GM19438 (cell line): ENCODE data around the gene CEP131.

Experiments used
- ATAC-seq: cut with Tn5 transposase; IDR thresholded peaks from one replicate; pipeline ENCODE4 v1.9.1; 2021; ENCODE audit warnings: low read depth; ENCODE audit not compliant: unreplicated experiment

Gene CEP131

GRCh38 chr17:81171941-81172340, 50.8 kb downstream of the CEP131 start:
- ATAC-seq: no peak

DNA sequence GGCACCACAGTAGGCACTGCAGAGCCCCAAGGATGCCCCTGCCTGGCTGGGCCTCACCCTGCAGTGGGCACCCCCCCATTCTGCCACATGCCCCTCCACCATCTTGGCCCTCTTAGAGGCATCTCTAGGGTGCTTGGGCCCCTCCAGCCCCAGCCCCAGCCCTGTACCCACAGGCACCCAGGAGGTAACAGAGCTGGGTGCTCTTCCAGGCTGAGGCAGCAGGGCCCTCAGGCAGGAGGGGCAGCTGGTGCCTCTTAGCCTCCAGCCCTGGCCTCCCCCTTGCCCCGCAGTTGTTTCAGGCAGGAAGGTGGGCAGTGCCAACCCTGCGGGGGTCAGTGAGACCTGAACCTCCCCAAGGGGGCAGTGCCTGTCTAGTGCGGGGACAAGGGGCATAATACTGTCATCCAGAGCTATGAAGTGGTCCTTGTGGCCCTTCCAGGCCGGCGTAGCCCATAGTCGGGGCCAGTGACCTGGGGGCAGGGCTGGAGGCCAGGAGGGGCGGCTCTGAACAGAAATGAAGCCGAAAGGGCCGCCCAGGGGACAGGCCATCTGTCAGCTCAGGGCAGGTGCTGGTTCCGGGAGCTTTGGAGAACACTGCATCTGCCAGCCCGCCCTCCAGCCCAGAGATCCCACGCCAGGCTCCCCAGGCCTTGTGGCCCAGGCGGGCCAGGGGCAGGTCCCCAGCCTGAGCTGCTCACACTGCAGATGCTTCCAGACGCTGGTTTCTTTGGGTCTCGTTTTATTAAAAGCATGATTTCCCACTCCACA, 51.9 kb downstream of the CEP131 start:
- no peak for ATAC-seq

- no peak for ATAC-seq
Observed at GRCh38 chr17:81169870-81170309, 52.9 kb downstream of the CEP131 start.

DNA sequence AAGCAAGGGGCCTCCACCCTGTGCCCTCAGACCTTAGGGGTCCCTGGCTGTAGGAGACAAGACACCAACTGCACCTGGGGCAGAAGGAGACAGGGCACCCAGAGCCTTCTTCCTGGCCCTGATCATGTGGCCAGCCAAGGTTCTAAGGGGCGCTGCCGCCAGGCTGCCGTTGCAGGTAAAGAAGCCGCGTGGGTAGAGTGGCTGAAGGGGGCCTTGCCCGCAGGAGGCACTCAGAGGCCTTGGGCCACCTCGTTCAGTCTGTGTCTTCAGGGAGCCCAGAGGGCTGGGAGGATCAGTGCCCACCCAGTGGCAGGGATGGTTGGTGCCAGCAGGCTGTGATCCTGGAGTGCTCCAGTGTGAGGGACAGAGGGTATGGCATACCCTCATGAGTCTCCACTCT, 55.1 kb downstream of the CEP131 start:
- ATAC-seq: no peak

- ATAC-seq: no peak
Observed at GRCh38 chr17:81167194-81167524, 55.6 kb downstream of the CEP131 start.

GRCh38 chr17:81166033-81166492, 56.7 kb downstream of the CEP131 start, which contains the start of gene AATK:
Gene AATK, minus strand, starts transcription at chr17:81166221. Its CDS starts 229 bp downstream, at chr17:81165992.
- ATAC-seq: no peak

DNA sequence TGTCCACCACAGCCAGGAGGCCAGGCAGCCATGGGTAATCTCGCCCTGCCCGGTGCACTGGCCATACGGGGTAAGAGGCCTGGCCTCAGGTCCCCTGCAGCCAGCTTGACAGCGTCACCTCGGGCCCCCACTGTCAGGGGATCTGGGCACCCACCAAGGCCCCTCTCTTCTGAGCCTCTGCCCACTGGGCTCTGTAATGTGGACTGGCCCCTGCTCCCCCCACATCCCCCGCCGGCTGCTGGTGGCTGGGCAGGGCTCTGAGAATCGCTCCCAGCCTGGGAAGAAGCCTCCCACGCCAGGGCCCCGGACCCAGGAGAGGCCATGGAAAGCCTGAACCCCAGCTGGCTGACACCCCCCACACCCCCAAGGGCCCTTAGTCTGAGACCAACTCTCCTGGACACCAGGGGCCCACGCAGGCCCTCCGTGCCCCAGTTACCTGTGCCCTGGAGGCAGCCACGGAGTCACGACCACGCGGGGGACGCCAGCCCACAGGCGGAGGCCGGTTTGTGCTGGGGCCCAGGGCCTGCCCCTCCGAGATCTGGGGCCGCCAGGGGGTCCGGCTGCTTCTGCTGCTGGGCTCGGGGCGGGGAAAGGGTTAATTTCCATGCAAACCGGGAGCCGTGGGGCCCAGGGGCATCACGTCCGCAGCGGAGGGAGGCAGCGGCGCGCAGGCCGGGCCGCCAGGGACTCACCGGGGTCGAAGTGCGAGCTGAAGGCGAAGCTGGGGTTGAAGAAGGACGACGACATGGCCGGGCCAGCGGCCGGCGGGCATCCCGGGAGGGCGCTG, 57.3 kb downstream of the CEP131 start, which contains the start of gene PVALEF:
TSS of gene PVALEF (plus strand) at position 262 of the 787 bp plus-strand sequence. CDS start 15,720 bp downstream, outside the sequence.
- no peak for ATAC-seq

DNA sequence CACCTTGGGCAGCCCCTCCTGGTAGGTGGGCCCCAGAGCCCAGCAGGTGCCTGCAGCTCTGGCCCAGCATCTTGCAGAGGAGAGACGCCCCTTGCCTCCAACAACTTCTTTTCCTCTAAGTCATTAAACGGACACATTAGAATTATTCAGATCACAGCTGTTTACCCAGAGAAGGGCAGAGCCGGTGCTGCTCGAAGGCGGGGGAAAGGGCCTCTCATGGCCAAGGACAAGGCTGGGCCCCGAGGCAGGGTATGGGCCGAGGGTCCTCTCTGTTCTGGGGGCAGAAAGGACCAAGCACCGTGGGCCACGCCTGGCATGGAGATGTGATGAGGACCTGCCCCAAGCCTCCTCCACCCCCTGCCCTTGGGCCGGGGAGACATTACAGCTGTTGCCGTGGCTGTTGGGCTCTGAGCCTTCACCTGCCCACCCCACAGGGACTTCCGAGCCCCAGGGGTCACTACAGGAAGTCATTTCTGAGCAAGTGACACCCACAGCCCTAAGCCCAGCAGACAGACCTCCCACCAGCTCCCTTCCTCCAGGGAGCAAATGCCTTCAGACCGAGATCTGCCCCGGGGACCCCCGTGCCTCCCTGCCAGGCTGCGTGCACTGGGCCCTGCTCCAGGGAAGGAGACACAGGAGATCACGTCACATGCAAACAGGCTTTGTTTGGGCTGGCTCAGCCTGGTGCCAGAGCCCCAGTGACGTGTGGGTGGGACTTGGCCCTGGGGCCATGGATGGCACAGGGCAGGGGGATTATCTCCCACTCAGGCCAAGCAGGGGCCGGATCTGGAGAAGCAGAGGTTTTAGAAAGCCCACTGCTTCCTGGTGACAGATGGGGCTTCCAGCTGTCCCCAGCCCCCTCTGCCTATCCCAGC, 58.2 kb downstream of the CEP131 start:
- no peak for ATAC-seq

- ATAC-seq: no peak
Observed at GRCh38 chr17:81163703-81164370, 58.9 kb downstream of the CEP131 start.

GRCh38 chr17:81163051-81163695, 59.6 kb downstream of the CEP131 start:
- no peak for ATAC-seq

DNA sequence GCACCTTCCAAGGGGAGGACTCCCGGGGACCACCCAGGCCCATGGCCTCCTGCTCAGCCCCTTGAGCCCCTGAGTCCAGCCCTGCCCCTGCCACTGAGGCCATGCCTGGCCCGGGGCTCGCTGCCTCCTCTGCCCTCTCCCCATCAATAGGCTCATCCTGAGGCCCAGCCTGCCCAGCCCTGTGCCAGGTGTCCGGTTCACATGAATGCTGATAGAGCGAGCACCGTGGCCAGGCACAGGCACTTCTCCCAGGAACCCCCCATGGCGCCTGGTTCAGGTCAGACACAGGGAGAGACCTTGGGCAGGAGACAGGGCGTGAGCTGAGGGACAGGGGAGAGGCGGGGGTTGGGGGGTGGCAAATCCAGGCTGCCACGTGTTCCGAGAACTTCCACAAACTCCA, 60.3 kb downstream of the CEP131 start:
- ATAC-seq: no peak

DNA sequence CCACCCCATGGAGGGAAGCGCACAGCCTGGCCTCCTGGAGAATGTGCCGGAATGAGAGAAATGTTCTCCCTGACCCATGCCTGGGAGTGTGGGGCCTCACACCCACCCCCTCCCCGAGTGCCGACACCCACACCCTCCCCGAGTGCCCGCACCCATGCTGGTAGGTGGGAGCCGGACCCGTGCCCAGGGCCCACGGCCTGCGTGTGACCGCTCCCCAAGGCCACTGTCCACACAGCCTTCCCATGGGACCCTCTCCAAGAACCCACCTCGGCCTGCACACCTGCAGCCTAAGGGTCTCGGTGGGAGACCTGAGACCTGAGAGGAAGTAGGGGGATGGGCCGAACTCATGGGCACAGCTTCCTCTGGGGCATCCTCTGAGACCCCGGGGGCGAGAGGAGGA, 60.8 kb downstream of the CEP131 start:
- ATAC-seq: no peak

DNA sequence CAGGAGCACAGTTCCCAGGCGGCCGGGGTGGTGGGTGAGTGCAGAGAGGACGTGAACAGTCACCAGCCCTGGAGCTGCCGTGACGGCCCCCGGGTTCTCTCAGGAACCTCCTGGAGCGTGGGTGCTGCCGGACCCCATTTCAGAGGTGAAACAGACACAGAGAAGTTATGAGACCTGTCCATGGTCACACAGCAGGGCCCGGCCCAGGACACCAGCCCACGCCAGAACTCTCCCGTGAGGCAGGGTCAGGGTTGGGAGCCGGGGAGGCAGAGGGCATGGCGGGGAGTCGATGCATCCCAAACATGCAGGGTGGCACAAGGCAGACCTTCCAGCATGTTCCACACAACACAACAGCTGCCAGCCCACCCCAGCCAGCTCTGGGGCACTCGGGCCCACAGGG, 61.2 kb downstream of the CEP131 start:
- no peak for ATAC-seq

DNA sequence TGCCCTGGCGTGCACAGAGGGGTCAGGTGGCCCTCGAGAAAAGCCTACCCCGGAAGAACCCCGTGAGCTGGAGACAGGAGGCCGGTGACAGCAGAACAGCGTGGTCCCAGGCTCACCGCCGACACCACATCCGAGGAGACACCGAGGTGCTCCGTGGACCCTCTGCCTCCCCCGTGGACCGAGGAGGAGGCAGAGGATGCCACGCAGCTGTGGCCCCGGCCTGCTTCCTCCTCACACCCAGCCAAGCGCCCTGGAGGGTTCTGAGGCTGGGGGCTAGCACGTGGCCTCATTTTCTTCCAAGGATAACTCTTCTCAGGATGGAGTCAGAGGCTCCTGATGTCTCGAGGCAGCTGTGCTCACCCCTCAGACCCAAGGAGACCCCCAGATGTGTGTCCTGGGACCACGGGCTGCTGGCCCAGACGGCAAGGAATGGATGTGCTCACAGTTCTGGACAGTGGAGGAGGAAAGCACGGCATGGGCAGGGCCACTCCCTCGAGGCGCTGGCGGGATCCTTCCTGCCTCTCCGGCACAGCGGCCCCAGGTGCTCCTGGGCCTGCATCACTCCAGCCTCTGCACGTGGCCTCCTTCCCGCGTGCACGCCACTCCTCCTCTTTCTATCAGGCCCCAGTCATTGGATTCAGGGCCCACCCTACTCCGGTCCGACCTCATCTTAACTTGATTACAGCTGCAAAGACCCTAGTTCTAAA, 61.9 kb downstream of the CEP131 start:
- ATAC-seq: no peak

- ATAC-seq: no peak
Observed at GRCh38 chr17:81160306-81160705, 62.5 kb downstream of the CEP131 start.

- ATAC-seq: no peak
Observed at GRCh38 chr17:81159611-81160265, 63.0 kb downstream of the CEP131 start.

GRCh38 chr17:81158688-81159590, 63.8 kb downstream of the CEP131 start:
- no peak for ATAC-seq
